Type B pancreatic cell (in vitro differentiated cells): ENCODE results near the gene CDK14. TPM values are rescaled to one million over a fixed set of nuclear protein-coding genes. Genes with fewer than 3 reads are reported as not detected.

Source experiments
- DNase-seq: peaks from one replicate; pipeline ENCODE4 v3.0.0; 2021; ENCODE audit warnings: mixed read lengths; ENCODE audit not compliant: unreplicated experiment; ENCODE audit errors: extremely low spot score
- H3K27ac Mint-ChIP-seq: 2 replicates; pipeline ENCODE4 v1.8.0; 2021; ENCODE audit warnings: mild to moderate bottlenecking, mixed read lengths
- H3K27me3 Mint-ChIP-seq: 2 replicates; pipeline ENCODE4 v1.8.0; 2021; ENCODE audit warnings: mixed read lengths
- H3K36me3 Mint-ChIP-seq: 2 replicates; pipeline ENCODE4 v1.8.0; 2021; ENCODE audit warnings: mixed read lengths
- H3K4me1 Mint-ChIP-seq: one replicate; pipeline ENCODE4 v1.8.0; 2021; ENCODE audit warnings: mixed read lengths; ENCODE audit not compliant: unreplicated experiment
- H3K4me3 Mint-ChIP-seq: 2 replicates; pipeline ENCODE4 v1.8.0; 2021; ENCODE audit warnings: mild to moderate bottlenecking, mixed read lengths
- H3K9me3 Mint-ChIP-seq: 2 replicates; pipeline ENCODE4 v1.8.0; 2021; ENCODE audit warnings: mixed read lengths
- total RNA-seq: library from RNA; stranded (reverse); gene quantifications from 2 replicates; pipeline ENCODE4 v1.2.1, GENCODE V29; 2021; ENCODE audit warnings: low replicate concordance
- TF ChIP-seq, protein P1 (sequence below): fragments of 200-600 bp; sonication (generic); conservative IDR thresholded peaks from 2 replicates; pipeline ENCODE4 v1.5.0; 2021; ENCODE audit warnings: antibody characterized with exemption, mild to moderate bottlenecking

CDK14 gene
- total RNA-seq, 1 donor from 2014 or later, result 43.5 TPM

DNA sequence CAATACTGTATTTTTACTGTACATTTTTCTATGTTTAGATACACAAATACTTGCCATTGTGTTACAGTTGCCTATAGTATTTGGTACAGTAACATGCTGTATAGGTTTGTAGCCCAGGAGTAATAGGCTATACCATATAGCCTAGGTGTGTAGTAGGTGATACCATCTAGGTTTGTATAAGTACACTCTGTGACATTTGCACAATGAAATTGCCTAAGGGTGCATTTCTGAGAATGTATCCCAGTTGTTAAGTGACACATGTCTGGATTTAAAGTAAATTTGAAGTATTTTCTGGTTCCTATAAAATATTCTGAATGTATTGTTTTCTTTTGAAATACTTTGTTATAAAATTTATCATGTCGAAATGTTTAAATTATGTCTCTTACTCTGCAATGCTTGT lies 7.2 kb downstream of the CDK14 start:
- H3K9me3 Mint-ChIP-seq, result no peaks in the 10 kb centered on the region
- TF ChIP-seq, protein P1, sequence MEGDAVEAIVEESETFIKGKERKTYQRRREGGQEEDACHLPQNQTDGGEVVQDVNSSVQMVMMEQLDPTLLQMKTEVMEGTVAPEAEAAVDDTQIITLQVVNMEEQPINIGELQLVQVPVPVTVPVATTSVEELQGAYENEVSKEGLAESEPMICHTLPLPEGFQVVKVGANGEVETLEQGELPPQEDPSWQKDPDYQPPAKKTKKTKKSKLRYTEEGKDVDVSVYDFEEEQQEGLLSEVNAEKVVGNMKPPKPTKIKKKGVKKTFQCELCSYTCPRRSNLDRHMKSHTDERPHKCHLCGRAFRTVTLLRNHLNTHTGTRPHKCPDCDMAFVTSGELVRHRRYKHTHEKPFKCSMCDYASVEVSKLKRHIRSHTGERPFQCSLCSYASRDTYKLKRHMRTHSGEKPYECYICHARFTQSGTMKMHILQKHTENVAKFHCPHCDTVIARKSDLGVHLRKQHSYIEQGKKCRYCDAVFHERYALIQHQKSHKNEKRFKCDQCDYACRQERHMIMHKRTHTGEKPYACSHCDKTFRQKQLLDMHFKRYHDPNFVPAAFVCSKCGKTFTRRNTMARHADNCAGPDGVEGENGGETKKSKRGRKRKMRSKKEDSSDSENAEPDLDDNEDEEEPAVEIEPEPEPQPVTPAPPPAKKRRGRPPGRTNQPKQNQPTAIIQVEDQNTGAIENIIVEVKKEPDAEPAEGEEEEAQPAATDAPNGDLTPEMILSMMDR, result no peak
- no peak overlapping the region for H3K27ac Mint-ChIP-seq
- H3K4me1 Mint-ChIP-seq, result peaks cover 16% of the 10 kb centered on the region
- no peak for DNase-seq
- no peaks in the 10 kb centered on the region for H3K27me3 Mint-ChIP-seq
- H3K4me3 Mint-ChIP-seq, result no peak overlapping the region
- peaks cover 4% of the 10 kb centered on the region for H3K36me3 Mint-ChIP-seq

DNA sequence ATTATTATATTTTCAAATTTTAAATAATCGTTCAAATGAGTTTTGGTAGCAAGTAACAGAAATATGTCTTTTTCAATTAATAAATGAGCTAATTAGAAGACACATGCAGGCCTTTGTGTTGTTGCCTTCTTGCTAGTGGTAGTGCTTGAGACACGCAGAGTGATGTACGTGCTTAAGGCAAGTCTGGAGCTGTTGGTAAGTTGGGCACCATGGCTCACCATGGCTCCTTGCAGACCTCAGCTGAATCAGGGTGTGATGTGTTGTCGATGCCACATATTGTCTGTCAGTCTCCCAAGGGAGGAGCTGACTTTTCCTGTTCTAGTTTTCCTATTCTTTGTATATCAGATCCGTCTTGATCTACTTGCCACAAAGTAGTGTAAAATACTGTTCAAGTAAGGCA lies 8.3 kb downstream of the CDK14 start:
- TF ChIP-seq, protein P1, result no peak
- Mint-ChIP-seq H3K27me3 (no peaks in the 10 kb centered on the region), H3K36me3 (peaks cover 7% of the 10 kb centered on the region), H3K9me3 (no peaks in the 10 kb centered on the region), H3K4me3 (no peak overlapping the region), H3K27ac (no peak overlapping the region), H3K4me1 (peaks cover 11% of the 10 kb centered on the region)
- DNase-seq, result no peak

DNA sequence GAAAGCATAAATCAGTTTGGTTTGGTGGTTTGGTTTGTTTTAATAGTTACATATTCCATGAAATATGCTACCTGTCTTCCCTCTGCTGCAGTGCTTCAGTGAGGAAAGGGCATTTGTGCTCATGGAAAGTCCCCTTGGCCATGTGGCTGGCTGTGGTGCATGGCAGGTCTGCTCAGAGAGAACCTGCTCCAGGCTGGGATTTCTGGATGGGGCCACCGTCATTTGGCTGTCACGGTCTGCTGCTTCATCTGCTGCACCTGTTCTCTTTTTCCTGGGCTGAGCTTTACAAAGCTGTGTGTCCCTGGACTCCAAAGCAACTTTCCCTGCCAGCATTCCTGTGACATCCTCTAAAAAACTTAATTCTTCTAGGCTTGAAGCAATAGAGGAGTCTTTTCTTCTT lies 8.9 kb downstream of the CDK14 start:
- TF ChIP-seq, protein P1, result no peak
- Mint-ChIP-seq H3K9me3 (no peaks in the 10 kb centered on the region), H3K36me3 (peaks cover 13% of the 10 kb centered on the region), H3K27me3 (no peaks in the 10 kb centered on the region), H3K27ac (no peak overlapping the region), H3K4me1 (peaks cover 9% of the 10 kb centered on the region), H3K4me3 (no peak overlapping the region)
- no peak for DNase-seq

DNA sequence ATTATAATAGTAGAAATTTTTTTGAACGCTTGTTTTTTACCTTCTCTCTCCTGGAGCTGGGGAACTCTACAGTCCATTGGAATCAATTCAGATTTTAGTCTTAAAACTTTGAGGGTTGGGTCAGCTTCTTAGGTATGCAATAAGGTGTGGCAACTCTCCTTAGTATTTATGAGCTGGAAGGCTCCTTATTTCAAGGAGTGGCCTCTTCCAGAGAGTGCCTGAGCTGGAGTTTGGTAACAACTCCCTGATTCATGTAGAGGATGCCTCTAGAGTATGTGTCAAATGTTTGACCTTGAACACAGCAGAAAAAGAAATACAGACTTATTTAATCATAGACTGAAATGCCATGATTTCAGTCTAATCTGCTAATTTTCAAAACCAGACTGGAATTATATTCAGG lies 11.1 kb downstream of the CDK14 start:
- TF ChIP-seq, protein P1, result no peak
- Mint-ChIP-seq H3K27ac (peak overlapping the region; percentile 92), H3K4me3 (peak overlapping the region; percentile 21), H3K27me3 (no peaks in the 10 kb centered on the region), H3K9me3 (no peaks in the 10 kb centered on the region), H3K36me3 (peaks cover 25% of the 10 kb centered on the region), H3K4me1 (peaks cover 5% of the 10 kb centered on the region)
- no peak for DNase-seq

DNA sequence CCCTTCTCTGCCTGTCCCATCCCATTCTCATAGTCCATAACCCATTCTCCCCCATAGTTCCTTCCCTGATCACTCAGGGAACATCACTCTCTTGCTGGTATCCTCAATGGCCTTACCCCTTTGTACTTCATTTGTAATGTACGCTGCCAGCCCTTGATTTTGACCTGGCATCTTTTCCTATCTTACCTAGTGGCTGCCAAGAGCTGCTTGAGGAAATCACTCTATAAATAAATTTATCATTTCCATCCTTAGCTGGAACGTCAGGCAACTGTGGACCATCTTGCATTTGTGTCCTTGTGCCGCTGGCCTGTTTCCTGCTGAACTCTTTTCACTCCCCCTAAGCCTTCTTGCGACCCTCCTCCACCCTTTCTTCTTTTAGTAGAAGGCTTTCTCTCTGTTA lies 14.0 kb downstream of the CDK14 start:
- no peak for DNase-seq
- no peaks in the 10 kb centered on the region for H3K9me3 Mint-ChIP-seq
- no peak overlapping the region for H3K27ac Mint-ChIP-seq
- H3K4me3 Mint-ChIP-seq, result no peak overlapping the region
- peaks cover 4% of the 10 kb centered on the region for H3K4me1 Mint-ChIP-seq
- TF ChIP-seq, protein P1, result no peak
- no peaks in the 10 kb centered on the region for H3K27me3 Mint-ChIP-seq
- H3K36me3 Mint-ChIP-seq, result peaks cover 30% of the 10 kb centered on the region

DNA sequence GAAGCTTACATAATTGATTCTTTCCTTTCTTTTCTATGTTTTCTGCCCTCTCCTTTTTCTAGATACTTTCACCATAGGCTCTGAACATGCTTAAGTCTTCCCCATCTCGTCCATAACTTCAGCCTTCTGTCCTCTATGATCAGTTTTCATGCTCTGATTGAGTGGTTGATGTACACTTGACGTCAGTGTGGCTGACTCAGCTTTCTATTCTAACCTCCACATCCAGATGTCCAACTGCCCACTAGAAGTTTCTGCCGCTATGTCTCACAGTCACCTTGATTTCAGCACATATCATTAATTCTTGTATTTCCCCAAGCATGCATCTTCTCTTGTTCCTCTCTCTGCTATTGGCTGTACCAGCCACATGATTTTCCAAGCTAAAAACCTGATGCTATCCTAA lies 15.0 kb downstream of the CDK14 start:
- TF ChIP-seq, protein P1, result no peak
- DNase-seq, result no peak
- no peak overlapping the region for H3K27ac Mint-ChIP-seq
- no peak overlapping the region for H3K4me3 Mint-ChIP-seq
- H3K4me1 Mint-ChIP-seq, result peaks cover 4% of the 10 kb centered on the region
- H3K27me3 Mint-ChIP-seq, result no peaks in the 10 kb centered on the region
- no peaks in the 10 kb centered on the region for H3K9me3 Mint-ChIP-seq
- H3K36me3 Mint-ChIP-seq, result peaks cover 30% of the 10 kb centered on the region
